GM10248 (cell line): ENCODE results near the gene CSRP1.

Experiments
- CTCF ChIA-PET: fragments of 300-600 bp; sonication (Branson Sonifier 250); formaldehyde crosslinking; extraction: SDS; loops from one replicate; lab custom pipeline; 2021; ENCODE audit warnings: antibody characterized with exemption; lab: Yijun Ruan, JAX
- POLR2A ChIA-PET: fragments of 350-650 bp; sonication (Branson Sonifier 250); formaldehyde crosslinking; extraction: SDS; loops from one replicate; lab custom pipeline; 2020; ENCODE audit warnings: antibody characterized with exemption; lab: Yijun Ruan, JAX
- DNase-seq: peaks from one replicate; pipeline ENCODE4 v3.0.0; 2012; ENCODE audit errors: extremely low spot score
- CTCF ChIP-seq: IDR thresholded peaks from 2 replicates; pipeline ENCODE4 v1.5.1; 2012; ENCODE audit warnings: mild to moderate bottlenecking, low read depth; ENCODE audit errors: extremely low read depth, missing control alignments, control extremely low read depth

CSRP1 gene

GRCh38 chr1:201506557-201507359 lies at the start of gene CSRP1:
Gene CSRP1, minus strand, starts transcription at chr1:201507123. Its CDS starts 10,820 bp downstream, at chr1:201496303.
- TF ChIP-seq CTCF, result no peak
- ChIA-PET POLR2A (interaction anchor here (0.6 kb wide), 1 partner anchor 568 kb away, joined by 6 read pairs; no protein-coding TSS in a partner anchor), CTCF (interaction anchor here (0.9 to 29.4 kb wide), 6 partner anchors 11 to 71 kb away, joined by 3 to 685 read pairs (median 84); no protein-coding TSS in a partner anchor)
- DNase-seq, result peak; percentile 95

- no peak for DNase-seq
- ChIA-PET CTCF (interaction anchor here (0.6 to 1.9 kb wide), 4 partner anchors 15 to 238 kb away, joined by 3 to 7 read pairs (median 4); no protein-coding TSS in a partner anchor), POLR2A (no interaction called here)
- no peak for TF ChIP-seq CTCF
These were observed 48.6 kb upstream of the CSRP1 start for GRCh38 chr1:201555593-201555945.

- DNase-seq, result no peak
- CTCF ChIA-PET, result interaction anchor here (0.6 to 1.9 kb wide), 4 partner anchors 14 to 238 kb away, joined by 3 to 7 read pairs (median 4); no protein-coding TSS in a partner anchor
- POLR2A ChIA-PET, result no interaction called here
- no peak for TF ChIP-seq CTCF
These were observed 48.1 kb upstream of the CSRP1 start for GRCh38 chr1:201554789-201555592.

GRCh38 chr1:201554190-201554600 lies 47.3 kb upstream of the CSRP1 start:
- no peak for DNase-seq
- ChIA-PET POLR2A (no interaction called here), CTCF (interaction anchor here (0.9 to 1.5 kb wide), 6 partner anchors 8 to 155 kb away, joined by 3 to 4 read pairs (median 3); no protein-coding TSS in a partner anchor)
- TF ChIP-seq CTCF, result no peak

GRCh38 chr1:201553496-201554189 lies 46.7 kb upstream of the CSRP1 start:
- POLR2A ChIA-PET, result no interaction called here

More at GRCh38 chr1:201553496-201554189, 46.7 kb upstream of the CSRP1 start:
- TF ChIP-seq CTCF, result no peak
- no peak for DNase-seq
- CTCF ChIA-PET, result interaction anchor here (0.9 to 1.3 kb wide), 5 partner anchors 9 to 156 kb away, joined by 3 to 4 read pairs (median 3); no protein-coding TSS in a partner anchor
